Heart left ventricle (tissue), 13 donors: ENCODE data around the gene CD164L2.

Experiments
- CTCF ChIP-seq, 12 donors: fragments of 200-600 bp; sonication (generic) in 4 of 12; IDR thresholded peaks; one replicate each; pipeline versions ENCODE4 v1.5.0 to v1.8.0; 2018 to 2022; ENCODE audit warnings: antibody characterized with exemption in 12 of 12, mild to moderate bottlenecking in 5 of 12
- POLR2A ChIP-seq, 2 donors: fragments of 450-650 bp; IDR thresholded peaks; one replicate each; pipeline ENCODE4 v1.6.1; 2017; ENCODE audit warnings: antibody characterized with exemption in 2 of 2, mild to moderate bottlenecking in 2 of 2, moderate library complexity in 2 of 2
- donor health status: ischemic (EF 13 %, LVEDD 7.1; RV severe dilation, severe dysfunction).
- donor health status: DM: no; HTN: yes; CAD: no.
- donor health status: DM: no; HTN: no; CAD: no.
- donor health status: ischemic (EF 25% LVEDD 6.9; RV normal size, moderate dysfunction).
- donor health status: ischemic (EF 25% LVEDD 5.7; RV mildly dilated, moderate dysfunction).
- donor health status: ischemic (EF 35%, LVEDD 5.7; RV mildly dilated, moderate dysfunction).
- donor health status: nonischemic (EF 11% LVEDD 7.7; RV severe dilation, severe dysfunction).
- donor health status: DM: yes; HTN: yes; CAD: no.
- donor health status: PGD.
- donor health status: ischemic (EF 29% LVEDD 5.4; RV normal size, mild dysfunction).
- donor health status: nonischemic (EF 23%, LVEDD 6.1; RV moderate dilation, normal function).

- TF ChIP-seq POLR2A (IDR thresholded peaks at IDR 0.05) (no peak), CTCF (IDR thresholded peaks at IDR 0.05) (no peak)
Measured at GRCh38 chr1:27331426-27331825, 51.7 kb downstream of the CD164L2 start.
